Glomerular visceral epithelial cell (primary cell): ENCODE results near the gene BCL6B.
A peak's percentile ranks its signal among the peaks of the same experiment; 100 is the strongest.
"Not testable (repeated sequence)": the region's sequence is repeated elsewhere in the genome, so short reads cannot be mapped to it uniquely, and the experiment has no call there.

Experiments used
- DNase-seq: peaks from one replicate; pipeline ENCODE4 v3.0.0-alpha.2; 2016; ENCODE audit errors: extremely low spot score

Gene BCL6B

GRCh38 chr17:7022781-7023571, at the start of gene BCL6B:
Gene BCL6B, plus strand, starts transcription at chr17:7023050. Its CDS starts 622 bp downstream, at chr17:7023672.
- DNase-seq: no peak

GRCh38 chr17:6979440-6979839, 43.4 kb upstream of the BCL6B start:
- DNase-seq: not testable (repeated sequence)

- DNase-seq: no peak
Observed at GRCh38 chr17:6981426-6981825, 41.4 kb upstream of the BCL6B start.

- no peak for DNase-seq
Observed at GRCh38 chr17:6985266-6985665, 37.6 kb upstream of the BCL6B start.

DNA sequence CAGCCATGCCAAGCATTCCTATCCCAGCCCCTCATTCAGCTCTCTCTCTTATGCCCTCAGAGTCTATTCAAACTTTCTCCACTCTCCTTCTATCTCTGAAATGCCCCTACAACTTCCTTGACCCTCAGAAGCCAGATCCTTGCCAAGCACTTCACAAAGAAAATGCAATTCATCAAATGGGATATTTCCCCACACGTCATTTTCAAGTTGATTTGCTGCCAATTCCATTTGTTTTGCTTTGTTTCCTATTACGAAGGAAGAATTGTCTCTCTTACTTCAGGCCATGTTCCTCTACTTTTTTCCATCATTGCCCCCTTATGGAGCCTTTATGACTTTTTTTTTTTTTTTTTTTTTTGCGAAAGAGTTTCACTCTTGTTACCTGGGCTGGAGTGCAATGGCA, 36.2 kb upstream of the BCL6B start:
- DNase-seq: no peak

DNA sequence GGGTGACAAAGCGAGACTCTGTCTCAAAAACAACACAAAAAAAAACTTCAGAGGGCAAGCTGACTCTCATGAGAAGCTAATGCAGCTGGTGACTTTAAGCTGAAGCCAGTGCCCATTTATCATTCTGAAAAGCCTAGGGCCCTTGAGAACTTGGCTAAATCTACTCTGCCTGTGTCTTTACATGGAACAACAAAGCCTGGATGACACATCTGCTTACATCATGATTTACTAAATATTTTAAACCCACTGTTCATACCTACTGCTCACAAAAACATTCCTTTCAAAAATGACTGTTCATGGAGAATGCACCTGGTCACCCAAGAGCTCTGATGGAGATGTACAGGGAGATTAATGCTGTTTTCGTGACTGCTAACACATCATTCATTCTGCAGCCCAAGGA, 33.1 kb upstream of the BCL6B start:
- no peak for DNase-seq

DNA sequence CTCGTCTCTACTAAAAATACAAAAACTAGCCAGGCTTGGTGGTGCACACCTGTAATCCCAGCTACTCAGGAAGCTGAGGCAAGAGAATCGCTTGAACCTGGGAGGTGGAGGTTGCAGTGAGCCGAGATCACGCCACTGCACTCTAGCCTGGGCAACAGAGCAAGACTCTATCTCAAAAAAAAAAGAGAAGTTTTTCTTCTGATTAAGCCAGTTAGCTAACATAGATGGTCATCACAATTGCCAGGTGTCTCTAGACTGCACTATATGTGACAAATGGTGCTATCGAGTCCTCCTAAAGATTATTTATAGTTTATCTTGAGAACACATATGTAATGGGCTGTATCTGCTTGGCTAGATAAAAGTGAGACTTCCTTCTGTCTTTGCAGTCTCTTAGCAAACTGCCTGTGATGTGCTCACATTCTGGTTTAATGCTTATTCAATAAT, 29.2 kb upstream of the BCL6B start:
- DNase-seq: not testable (repeated sequence)

DNA sequence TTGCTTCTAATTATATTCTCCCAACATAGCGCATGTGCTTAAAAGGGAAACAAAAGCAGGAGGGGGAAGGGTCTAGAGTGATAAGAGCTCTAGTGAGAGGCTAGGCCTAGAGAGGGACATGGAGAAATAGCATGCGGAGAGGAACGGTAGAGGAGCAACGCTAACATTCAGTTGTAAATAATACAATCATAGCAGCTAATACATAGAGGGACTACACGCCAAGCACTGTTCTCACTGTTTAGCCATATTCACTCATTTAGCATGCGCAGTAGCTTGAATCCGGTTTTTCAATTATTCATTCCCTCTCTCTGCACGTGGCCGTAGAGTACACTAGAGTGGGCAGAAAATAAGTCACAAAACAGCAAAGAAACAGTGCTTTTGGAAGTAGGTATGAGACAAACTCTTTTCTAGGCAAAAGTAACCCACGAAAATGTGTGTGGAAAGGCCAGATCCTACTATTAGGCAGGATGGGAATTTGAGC, 28.7 kb upstream of the BCL6B start:
- no peak for DNase-seq

DNA sequence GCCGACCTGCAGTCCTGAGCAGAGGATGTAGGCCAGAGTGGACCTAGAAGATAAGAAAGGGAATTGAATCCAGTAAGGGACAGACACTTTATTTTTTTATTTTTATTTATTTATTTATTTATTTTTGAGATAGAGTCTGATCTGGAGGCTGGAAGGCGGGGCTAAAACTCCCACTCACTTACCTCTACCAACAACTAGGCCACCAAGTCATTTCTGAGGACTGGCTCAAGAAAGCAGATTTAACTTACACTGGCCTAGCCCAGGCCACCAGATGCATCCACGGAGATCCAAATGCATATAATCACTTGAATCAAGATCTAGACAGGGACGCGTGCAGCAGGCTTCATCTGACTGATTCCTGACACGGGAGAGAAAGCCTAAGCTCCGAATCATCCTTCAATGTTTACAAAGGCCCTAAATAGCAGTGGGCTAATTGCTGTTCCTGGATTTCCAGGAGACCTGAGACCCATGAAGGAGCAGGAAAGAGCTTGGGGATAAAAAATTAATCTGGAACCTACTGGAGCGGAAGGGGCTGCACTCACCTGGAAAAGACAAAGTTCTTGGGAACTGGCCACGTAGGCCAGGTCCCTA, 28.1 kb upstream of the BCL6B start:
- DNase-seq: no peak

DNA sequence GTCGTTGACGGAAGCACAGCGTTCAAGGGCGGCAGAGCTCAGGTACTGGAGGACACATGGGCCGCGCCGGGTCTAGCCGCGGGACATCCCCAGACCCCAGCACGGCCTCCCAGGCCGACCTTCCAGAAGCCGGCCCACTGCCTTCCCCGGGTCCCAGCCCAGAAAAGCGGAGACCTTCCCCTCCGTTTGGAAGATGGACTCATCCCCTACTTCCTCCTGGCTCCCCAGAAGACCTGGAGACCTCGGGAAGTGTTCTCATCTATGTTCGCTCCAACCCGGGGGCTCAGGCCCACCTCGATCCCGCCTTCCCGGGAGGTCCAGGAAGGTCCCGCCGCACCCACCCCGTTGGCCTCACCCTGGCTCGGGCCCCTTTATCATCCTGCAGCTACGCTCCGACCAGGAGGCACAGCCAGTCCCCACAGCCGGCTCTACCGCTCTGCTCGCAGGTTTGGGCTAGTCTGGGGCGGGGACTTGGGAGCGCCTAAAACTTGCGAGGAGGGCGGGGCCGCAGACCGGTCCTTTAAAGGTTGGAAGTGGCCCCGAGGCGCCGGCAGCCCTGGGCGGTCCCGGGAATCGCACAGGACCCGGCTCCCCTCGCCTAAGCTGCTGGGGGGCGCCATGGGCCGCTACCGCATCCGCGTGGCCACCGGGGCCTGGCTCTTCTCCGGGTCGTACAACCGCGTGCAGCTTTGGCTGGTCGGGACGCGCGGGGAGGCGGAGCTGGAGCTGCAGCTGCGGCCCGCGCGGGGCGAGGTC, 27.2 kb upstream of the BCL6B start, which contains the start of gene ALOX12:
Gene ALOX12, plus strand, starts transcription at position 550 of the 756 bp plus-strand sequence. Its CDS starts 69 bp downstream, at position 619.
- no peak for DNase-seq

- no peak for DNase-seq
Observed at GRCh38 chr17:6996256-6997011, 26.4 kb upstream of the BCL6B start.

DNA sequence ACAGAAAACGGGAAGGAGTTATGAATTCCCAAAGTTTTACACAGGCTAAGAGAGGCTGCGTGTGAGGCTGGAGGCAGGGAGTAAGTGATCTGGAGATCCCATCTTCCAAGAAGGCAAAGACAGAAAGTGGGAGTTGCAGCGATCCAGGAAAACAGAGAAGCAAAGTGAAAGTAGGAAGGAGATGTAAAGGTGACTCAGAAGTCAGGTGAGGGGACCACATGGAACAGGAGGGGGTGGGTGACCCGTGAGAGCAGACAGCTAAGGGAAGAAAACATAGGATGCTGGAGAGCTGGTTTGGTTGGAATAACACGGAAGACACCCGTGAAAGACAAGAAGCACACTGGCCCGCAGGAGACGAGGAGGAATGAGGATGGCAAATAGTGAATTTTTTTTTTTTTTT, 25.7 kb upstream of the BCL6B start:
- DNase-seq: no peak

DNA sequence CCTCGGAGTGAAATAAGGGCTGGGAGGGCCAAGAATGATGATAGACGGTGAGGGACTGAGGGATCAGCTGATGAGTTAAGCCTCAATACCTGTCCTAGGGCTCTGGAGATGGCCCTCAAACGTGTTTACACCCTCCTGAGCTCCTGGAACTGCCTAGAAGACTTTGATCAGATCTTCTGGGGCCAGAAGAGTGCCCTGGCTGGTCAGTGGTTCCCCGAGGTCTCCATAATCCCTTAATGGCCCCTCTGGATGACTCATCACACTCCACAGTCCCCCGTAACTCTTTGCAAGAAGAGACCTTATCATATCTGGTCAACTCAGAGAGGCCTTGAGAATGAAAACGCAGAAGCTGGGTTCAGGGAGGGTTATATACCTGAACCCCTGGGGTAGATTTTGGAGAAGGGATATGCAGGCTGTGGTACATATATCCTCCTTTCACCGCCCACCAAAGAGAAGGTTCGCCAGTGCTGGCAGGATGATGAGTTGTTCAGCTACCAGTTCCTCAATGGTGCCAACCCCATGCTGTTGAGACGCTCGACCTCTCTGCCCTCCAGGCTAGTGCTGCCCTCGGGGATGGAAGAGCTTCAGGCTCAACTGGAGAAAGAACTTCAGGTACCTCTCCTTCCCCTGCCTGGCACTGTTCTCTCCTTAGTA, 23.9 kb upstream of the BCL6B start:
- DNase-seq: no peak

DNA sequence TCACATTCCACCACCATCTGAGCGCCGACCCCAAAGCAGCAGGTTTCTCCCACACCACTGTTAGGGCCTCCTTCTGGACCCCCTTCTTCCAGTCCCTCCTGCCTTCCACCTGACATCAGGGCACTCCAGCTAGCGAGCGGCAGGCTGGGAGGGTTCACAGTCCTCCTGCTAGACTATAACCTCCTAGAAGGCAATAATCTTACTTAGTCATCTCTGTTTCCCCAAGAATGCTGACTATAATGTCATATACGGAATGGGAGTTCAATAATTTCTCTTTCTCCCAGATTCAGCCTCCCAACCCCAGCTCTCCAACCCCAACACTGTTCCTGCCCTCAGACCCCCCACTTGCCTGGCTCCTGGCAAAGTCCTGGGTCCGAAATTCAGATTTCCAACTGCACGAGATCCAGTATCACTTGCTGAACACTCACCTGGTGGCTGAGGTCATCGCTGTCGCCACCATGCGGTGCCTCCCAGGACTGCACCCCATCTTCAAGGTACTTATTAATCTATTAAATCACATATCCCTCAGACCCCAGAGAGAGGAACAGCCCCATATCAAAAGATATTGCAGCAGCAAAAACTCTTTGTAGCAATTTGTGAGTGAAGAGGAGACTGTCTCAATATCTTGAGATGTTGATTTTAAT, 21.4 kb upstream of the BCL6B start:
- DNase-seq: no peak

DNA sequence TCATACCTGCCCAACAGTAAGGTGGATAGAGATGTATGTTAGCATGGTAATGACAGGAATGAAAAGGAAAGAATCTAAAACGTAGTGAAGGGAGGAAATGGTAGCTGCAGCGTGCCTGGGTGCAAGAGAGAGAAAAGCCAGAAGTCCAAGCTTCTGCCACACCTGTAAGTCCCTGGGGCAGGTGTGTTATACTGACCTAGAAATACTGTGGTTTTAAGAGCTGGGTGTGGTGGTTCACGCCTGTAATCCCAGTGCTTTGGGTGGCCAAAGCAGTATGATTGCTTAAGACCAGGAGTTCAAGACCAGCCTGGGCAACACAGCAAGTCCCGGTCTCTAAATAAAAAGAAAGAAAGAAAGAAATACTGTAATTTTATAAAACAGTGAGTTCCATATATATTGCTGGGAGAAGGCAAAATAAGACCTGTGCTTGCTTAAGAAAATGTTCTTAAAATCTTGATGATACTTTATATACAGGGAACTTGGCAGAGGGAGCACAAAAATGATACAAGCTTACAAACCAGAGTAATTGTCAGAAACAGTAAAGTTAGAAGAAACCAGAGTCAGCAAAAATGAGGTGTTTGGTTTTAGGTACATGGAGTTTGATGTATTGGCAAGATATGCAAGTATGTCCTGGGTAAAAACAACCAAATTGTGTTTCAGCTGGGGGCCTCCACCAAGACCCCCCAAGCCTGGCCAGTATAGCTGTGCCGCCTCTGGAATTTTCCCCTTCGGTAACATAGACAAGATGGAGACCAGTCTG, 20.4 kb upstream of the BCL6B start:
- no peak for DNase-seq

GRCh38 chr17:7003745-7004144, 19.1 kb upstream of the BCL6B start:
- DNase-seq: no peak

DNA sequence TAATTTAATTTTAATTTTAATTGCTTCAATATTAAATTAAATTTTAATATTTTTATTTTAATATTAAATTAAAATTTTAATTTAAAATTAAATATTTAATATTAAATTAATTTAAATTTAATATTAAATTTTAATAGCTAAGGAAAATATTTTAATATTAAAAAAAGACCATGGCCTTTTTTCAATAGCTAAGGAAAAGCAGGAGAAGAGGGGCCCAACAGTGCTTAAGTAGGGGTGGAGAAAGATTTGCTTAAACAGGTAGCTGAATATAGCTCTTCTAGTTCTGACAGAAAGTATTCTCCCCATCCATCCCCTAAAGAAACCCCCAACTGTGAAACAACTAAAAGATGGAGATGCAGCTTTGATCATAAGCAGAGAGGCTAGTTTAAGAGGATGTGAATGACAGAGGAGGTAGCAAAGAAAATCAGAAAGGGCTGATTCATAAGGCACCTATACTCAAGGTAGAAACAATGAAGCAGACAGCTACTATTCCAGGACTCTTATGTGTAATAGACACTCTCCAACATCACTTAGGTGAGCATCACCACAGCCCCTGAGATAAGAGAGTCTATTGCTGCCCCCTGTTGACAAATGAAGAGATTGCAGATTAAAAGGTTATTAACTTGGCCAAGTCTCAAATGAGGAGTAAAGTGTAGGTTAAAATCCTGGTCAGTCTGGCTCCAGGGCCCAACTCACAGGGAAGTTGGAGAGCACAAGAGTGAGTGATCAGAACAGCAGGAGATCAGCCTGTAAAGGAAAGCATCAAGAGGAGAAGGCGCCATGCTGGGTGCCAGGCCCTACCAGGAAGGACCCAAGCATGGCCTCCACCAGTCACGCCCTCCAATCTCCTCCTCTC, 18.2 kb upstream of the BCL6B start:
- DNase-seq: peak; percentile 78

DNA sequence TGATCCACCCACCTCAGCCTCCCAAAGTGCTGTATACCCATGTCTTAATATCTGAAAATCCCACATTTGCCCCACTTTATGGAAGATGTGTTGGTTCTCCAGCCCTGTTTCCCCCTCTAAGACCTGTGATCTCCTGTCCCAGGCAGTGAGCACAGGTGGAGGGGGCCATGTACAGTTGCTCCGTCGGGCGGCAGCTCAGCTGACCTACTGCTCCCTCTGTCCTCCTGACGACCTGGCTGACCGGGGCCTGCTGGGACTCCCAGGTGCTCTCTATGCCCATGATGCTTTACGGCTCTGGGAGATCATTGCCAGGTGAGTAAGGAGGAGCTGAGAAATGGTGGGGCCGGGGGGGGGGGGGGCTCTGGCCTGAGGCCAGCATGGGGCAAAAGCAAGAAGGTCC, 17.1 kb upstream of the BCL6B start:
- no peak for DNase-seq

GRCh38 chr17:7007143-7007542, 15.7 kb upstream of the BCL6B start:
- no peak for DNase-seq
